T-helper 22 cell (primary cell): ENCODE results near the gene ALDOA.

Experiments used
- DNase-seq: peaks from one replicate; pipeline ENCODE4 v3.0.0-alpha.2; 2020; ENCODE audit warnings: low read depth

Gene ALDOA

GRCh38 chr16:30069611-30070462 lies 4.3 kb downstream of the ALDOA start:
- no peak for DNase-seq

GRCh38 chr16:30070490-30070889 lies 4.9 kb downstream of the ALDOA start:
- no peak for DNase-seq

- peak; percentile 86 for DNase-seq
These were observed 10.1 kb downstream of the ALDOA start, which contains the start of gene PPP4C for GRCh38 chr16:30075503-30076275. Gene PPP4C, plus strand, starts transcription at chr16:30075994. Its CDS starts 384 bp downstream, at chr16:30076378.

- DNase-seq = no peak
These were observed 10.8 kb downstream of the ALDOA start for GRCh38 chr16:30076276-30076791.

- no peak for DNase-seq
These were observed 12.1 kb downstream of the ALDOA start for GRCh38 chr16:30077656-30078055.

GRCh38 chr16:30078744-30079143 lies 13.2 kb downstream of the ALDOA start:
- DNase-seq = no peak

- no peak for DNase-seq
These were observed 13.9 kb downstream of the ALDOA start for GRCh38 chr16:30079480-30079879.

GRCh38 chr16:30082545-30083090 lies 17.1 kb downstream of the ALDOA start:
- no peak for DNase-seq

- DNase-seq = no peak
These were observed 17.9 kb downstream of the ALDOA start for GRCh38 chr16:30083216-30084055.

- no peak for DNase-seq
These were observed 18.7 kb downstream of the ALDOA start for GRCh38 chr16:30084096-30084815.

GRCh38 chr16:30084816-30085159 lies 19.2 kb downstream of the ALDOA start:
- no peak for DNase-seq

- DNase-seq = no peak
These were observed 19.7 kb downstream of the ALDOA start for GRCh38 chr16:30085247-30085646.

- no peak for DNase-seq
These were observed 20.3 kb downstream of the ALDOA start for GRCh38 chr16:30085820-30086219.

GRCh38 chr16:30086291-30087140 lies 21.0 kb downstream of the ALDOA start:
- DNase-seq = no peak

- no peak for DNase-seq
These were observed 21.8 kb downstream of the ALDOA start for GRCh38 chr16:30087181-30087898.

- DNase-seq = no peak
These were observed 22.8 kb downstream of the ALDOA start for GRCh38 chr16:30088237-30088831.

GRCh38 chr16:30088832-30089624 lies 23.5 kb downstream of the ALDOA start:
- DNase-seq = no peak
